NCI-H1930 (cell line): ENCODE results near the gene ACAP3.

Experiments
- DNase-seq, 2 experiments: peaks; one replicate each; lab custom pipeline; 2025; lab: John Stamatoyannopoulos, UW

ACAP3 gene

DNA sequence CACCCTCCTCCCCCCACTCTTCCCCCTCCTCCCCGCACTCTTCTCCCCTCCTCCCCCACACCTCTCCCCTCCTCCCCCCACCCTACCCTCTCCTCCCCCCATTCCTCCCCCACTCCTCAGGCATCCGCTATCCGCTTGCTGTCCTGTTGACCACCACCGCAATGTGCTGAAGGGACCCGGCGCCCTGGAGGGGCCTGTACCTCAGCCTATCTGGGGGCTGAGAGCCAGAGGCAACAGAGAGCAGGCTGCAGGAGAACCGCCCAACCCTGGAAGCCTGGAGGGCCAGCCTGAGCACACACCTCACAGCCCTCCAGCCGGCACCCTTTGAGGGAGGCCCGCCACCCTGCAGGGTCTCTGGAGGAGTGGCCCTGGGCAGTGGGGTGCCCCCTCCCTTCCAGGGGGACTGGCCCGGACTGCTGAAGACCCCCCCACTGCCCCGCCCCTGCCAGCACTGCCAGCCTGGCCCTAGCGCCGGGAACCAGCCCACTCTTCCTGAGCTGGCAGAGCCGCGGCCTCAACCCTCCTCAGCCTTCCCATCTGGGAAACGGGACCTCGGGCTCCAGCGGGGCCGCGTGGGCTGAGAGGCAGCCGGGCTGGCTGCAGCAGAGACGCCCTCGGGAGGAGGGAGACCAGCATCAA, 62.4 kb downstream of the ACAP3 start:
- DNase-seq: no peak

GRCh38 chr1:1244192-1244811, 63.4 kb downstream of the ACAP3 start:
- DNase-seq: no peak

DNA sequence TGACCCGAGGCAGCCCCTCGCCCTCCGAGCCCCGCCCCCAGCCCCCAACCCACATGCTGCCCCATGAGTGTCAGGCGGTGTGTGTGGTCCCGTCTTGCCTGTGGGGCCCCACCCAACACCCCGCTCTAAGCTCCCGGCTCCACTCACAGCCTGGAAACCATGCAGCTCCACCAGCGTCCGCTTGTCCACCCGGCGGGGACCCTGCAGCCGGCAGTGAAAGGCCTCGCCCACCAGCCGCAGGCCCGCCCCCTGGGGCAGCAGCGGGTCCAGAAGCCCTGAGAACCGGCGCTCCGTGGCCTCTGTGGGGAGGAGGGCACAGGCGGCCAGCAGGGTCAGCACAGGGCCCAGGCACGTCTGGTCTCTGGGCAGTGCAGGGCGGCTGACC, 63.9 kb downstream of the ACAP3 start:
- DNase-seq: no peak

DNA sequence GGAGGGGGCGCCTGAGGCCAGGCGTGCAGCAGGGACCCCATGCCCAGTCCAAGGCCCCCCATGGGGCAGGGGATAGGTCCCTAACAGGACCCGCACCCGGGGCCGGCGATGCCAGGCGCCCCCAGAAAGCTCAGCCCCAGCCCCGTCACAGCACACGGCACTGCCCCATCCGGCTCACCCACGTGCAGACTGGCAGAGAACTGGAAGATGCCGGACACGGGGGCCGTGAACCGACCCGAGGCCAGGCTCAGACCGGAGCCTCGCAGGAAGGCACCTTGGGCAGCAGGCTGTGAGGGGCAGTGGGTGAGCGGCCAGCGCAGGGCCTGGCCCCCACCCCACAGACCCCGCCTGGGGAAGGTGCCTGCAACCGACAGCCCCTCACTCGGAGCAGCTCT, 64.5 kb downstream of the ACAP3 start:
- DNase-seq: no peak

- no peak for DNase-seq
Observed at GRCh38 chr1:1242461-1243265, 65.1 kb downstream of the ACAP3 start.
